Hepatocyte (in vitro differentiated cells): ENCODE measurements around the gene DLX5.

ENCODE experiments used
- CTCF ChIP-seq: fragments of 200-600 bp; sonication (generic); IDR thresholded peaks from 2 replicates; pipeline ENCODE4 v1.5.1; 2016; ENCODE audit warnings: antibody characterized with exemption, mild to moderate bottlenecking; ENCODE audit not compliant: poor library complexity
- EZH2 ChIP-seq: fragments of 200-600 bp; sonication (generic); IDR thresholded peaks from 2 replicates; pipeline ENCODE4 v1.6.1; 2016; ENCODE audit warnings: antibody characterized with exemption, mild to moderate bottlenecking, borderline replicate concordance

- TF ChIP-seq CTCF (no peak), EZH2 (no peak)
These were observed 10.8 kb downstream of the DLX5 start for GRCh38 chr7:97013845-97014134.
